HCT116 (cell line): Measurements from ENCODE around the gene PCNP. TPM values are rescaled to one million over a fixed set of nuclear protein-coding genes. Genes with fewer than 3 reads are reported as not detected.

ENCODE experiments used
- ATAC-seq: fragments of 200-7000 bp; cut with Tn5 transposase; 2 replicates; pipeline ENCODE4 v1.9.1; 2020; ENCODE audit warnings: mild to moderate bottlenecking, moderate library complexity
- BruUV-seq: library from RNA; stranded (reverse); fragments of 400-500 nt; replicated peaks from 2 replicates; lab custom pipeline; 2021; lab: Mats Ljungman, UMichigan
- CTCF ChIA-PET: fragments of 300-600 bp; sonication (Branson Sonifier 250); formaldehyde crosslinking; loops from one replicate; lab custom pipeline; 2021; ENCODE audit warnings: antibody characterized with exemption; lab: Charles Lee
- POLR2A ChIA-PET: fragments of 300-600, 350-600 bp; sonication (Branson Sonifier 250); formaldehyde crosslinking; loops from one replicate; lab custom pipeline; 2021; ENCODE audit warnings: antibody characterized with exemption; lab: Charles Lee
- RAD21 ChIA-PET, 2 experiments: fragments of 300-600 bp; sonication (Branson Sonifier 250); formaldehyde crosslinking; loops; one replicate each; lab custom pipeline; 2023; ENCODE audit warnings: low total read pairs in 2 of 2; ENCODE audit not compliant: uncharacterized antibody in 2 of 2, unreplicated experiment in 2 of 2, low non-redundant PET in 1 of 2; lab: Charles Lee
- DNase-seq: peaks from one replicate; pipeline ENCODE4 v3.0.0-alpha.2; 2010; ENCODE audit warnings: low read depth, low spot score
- H2AFZ ChIP-seq: fragments of 200-600 bp; shearing (Covaris generic), sonication (generic); 2 replicates; pipeline ENCODE4 v1.6.1; 2017; ENCODE audit warnings: low read depth, mixed run types, mixed read lengths, antibody characterized with exemption, low read length; ENCODE audit not compliant: poor library complexity, severe bottlenecking
- H3K27ac ChIP-seq: 2 replicates; pipeline ENCODE4 v1.5.1; 2012; ENCODE audit warnings: low read depth, low read length
- H3K27me3 ChIP-seq: fragments of 200-600 bp; sonication (generic); 2 replicates; pipeline ENCODE4 v1.6.1; 2016; ENCODE audit warnings: mixed run types, low read length, mixed read lengths; ENCODE audit not compliant: insufficient read depth
- H3K36me3 ChIP-seq, 2 experiments: fragments of 200-500 bp in 1 of 2; fragments of 200-600 bp in 1 of 2; sonication (Bioruptor generic) in 1 of 2; sonication (generic) in 1 of 2; 2 replicates each; pipeline versions ENCODE4 v1.5.1 to v1.6.1; 2014 to 2016; ENCODE audit warnings: low read length in 2 of 2, inconsistent platforms in 1 of 2, mixed read lengths in 1 of 2, mixed run types in 1 of 2; ENCODE audit not compliant: insufficient read depth in 2 of 2, control insufficient read depth in 1 of 2
- H3K4me1 ChIP-seq, 2 experiments: fragments of 200-600 bp in 1 of 2; sonication (generic) in 1 of 2; 2 replicates each; pipeline versions ENCODE4 v1.5.1 to v1.6.1; 2012 to 2017; ENCODE audit warnings: low read length in 2 of 2, inconsistent platforms in 1 of 2, mild to moderate bottlenecking in 1 of 2, mixed read lengths in 1 of 2, mixed run types in 1 of 2, moderate library complexity in 1 of 2; ENCODE audit not compliant: insufficient read depth in 2 of 2, control insufficient read depth in 1 of 2
- H3K4me2 ChIP-seq: fragments of 200-600 bp; sonication (generic); 2 replicates; pipeline ENCODE4 v1.6.1; 2017; ENCODE audit warnings: mixed run types, low read length, mixed read lengths
- H3K4me3 ChIP-seq, 2 experiments: fragments of 200-600 bp in 1 of 2; sonication (generic) in 1 of 2; replicated peaks in 1 of 2; 2 replicates each; pipeline ENCODE4 v1.5.1; 2011 to 2016; ENCODE audit warnings: low read length in 2 of 2, control low read depth in 1 of 2, low read depth in 1 of 2, mild to moderate bottlenecking in 1 of 2, mixed read lengths in 1 of 2, mixed run types in 1 of 2
- H3K79me2 ChIP-seq: fragments of 200-600 bp; sonication (generic); 2 replicates; pipeline ENCODE4 v1.6.1; 2017; ENCODE audit warnings: mild to moderate bottlenecking, mixed run types, low read length, moderate library complexity, mixed read lengths; ENCODE audit not compliant: insufficient read depth
- H3K9ac ChIP-seq: fragments of 200-600 bp; sonication (generic); 2 replicates; pipeline ENCODE4 v1.6.1; 2016; ENCODE audit warnings: low read length, mixed read lengths
- H3K9me2 ChIP-seq: fragments of 200-600 bp; sonication (generic), shearing (Covaris generic); 2 replicates; pipeline ENCODE4 v1.6.1; 2017; ENCODE audit warnings: mixed run types, mild to moderate bottlenecking, moderate library complexity; ENCODE audit not compliant: insufficient read depth
- H3K9me3 ChIP-seq, 2 experiments: fragments of 200-500 bp in 1 of 2; fragments of 200-600 bp in 1 of 2; sonication (Bioruptor generic) in 1 of 2; sonication (generic) in 1 of 2; 2 replicates each; pipeline ENCODE4 v1.6.1; 2014 to 2017; ENCODE audit warnings: low read length in 2 of 2, mixed read lengths in 2 of 2, inconsistent platforms in 1 of 2, low read depth in 1 of 2, mild to moderate bottlenecking in 1 of 2, mixed run types in 1 of 2, moderate library complexity in 1 of 2; ENCODE audit not compliant: control insufficient read depth in 1 of 2, insufficient read depth in 1 of 2
- H4K20me1 ChIP-seq: fragments of 200-600 bp; sonication (generic), shearing (Covaris generic); 2 replicates; pipeline ENCODE4 v1.6.1; 2017; ENCODE audit warnings: mixed run types, mild to moderate bottlenecking, moderate library complexity; ENCODE audit not compliant: insufficient read depth
- EGR1 ChIP-seq: IDR thresholded peaks from 2 replicates; pipeline ENCODE4 v1.6.1; 2012; ENCODE audit warnings: low read depth
- EZH2phosphoT487 ChIP-seq: fragments of 200-600 bp; IDR thresholded peaks from 2 replicates; pipeline ENCODE4 v1.6.1; 2018; ENCODE audit warnings: antibody characterized with exemption, borderline replicate concordance
- FOSL1 ChIP-seq: IDR thresholded peaks from 2 replicates; pipeline ENCODE4 v1.6.1; 2012; ENCODE audit warnings: low read depth
- JUND ChIP-seq: IDR thresholded peaks from 2 replicates; pipeline ENCODE4 v1.6.1; 2012
- MAX ChIP-seq: IDR thresholded peaks from 2 replicates; pipeline ENCODE4 v1.6.1; 2012
- POLR2A ChIP-seq: IDR thresholded peaks from 2 replicates; pipeline ENCODE4 v1.7.0; 2011; ENCODE audit warnings: borderline replicate concordance; ENCODE audit not compliant: insufficient read depth, insufficient read length; ENCODE audit errors: extremely low read depth
- RAD21 ChIP-seq: IDR thresholded peaks from 2 replicates; pipeline ENCODE4 v1.6.1; 2012; ENCODE audit warnings: low read depth, mild to moderate bottlenecking
- TCF7L2 ChIP-seq: IDR thresholded peaks from 2 replicates; pipeline ENCODE4 v1.7.0; 2011; ENCODE audit warnings: borderline replicate concordance, inconsistent platforms; ENCODE audit not compliant: insufficient read depth, insufficient read length; ENCODE audit errors: extremely low read depth
- YY1 ChIP-seq: IDR thresholded peaks from 2 replicates; pipeline ENCODE4 v1.6.1; 2011; ENCODE audit warnings: low read length, low read depth, moderate library complexity, mild to moderate bottlenecking; ENCODE audit not compliant: insufficient replicate concordance; ENCODE audit errors: extremely low read depth
- intact Hi-C: fragments of 100-400 bp; cut with micrococcal nuclease; formaldehyde crosslinking; loops from 2 replicates; pipeline ENCODE4 v1.10.0; 2022
- total RNA-seq: library from RNA; stranded (reverse); gene quantifications from one replicate; pipeline ENCODE4 v1.2.1, GENCODE V29; 2021; ENCODE audit not compliant: unreplicated experiment

PCNP gene
- total RNA-seq, 1 experiment from 2014 or later, result 177 TPM

DNA sequence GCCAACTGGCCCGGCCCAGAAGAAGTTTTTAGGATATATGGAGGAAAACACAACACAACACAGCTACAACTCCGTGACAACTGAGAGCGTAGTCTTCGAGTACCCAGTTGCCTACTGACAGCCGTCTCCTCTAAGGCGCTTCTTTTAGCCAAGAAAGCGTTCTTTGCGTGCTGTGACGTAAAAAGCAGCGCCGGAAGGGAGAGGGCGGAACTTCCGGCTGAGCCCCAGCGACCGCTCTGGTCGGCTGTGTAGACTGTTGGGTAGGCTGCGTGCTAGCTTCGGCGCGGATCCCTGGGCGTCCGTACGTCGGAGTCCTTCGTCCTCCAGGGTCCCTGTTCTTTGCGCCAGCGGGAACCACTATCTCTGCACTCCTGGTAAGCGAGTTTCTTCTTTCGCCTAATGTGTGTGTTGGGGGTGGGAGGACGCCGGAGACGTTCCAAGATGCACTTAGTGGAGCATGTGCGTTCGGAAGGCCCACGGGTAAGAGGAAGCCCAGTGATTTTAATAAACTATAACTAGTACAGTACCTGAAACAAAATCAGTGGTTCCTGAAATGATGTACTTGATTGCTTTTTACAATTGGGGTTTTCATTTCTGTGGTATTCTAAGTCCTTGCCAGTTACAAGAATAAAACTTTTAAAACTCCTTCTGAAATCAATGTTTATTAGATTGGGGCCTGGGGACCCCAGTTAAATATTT is 12.2 kb upstream of the PCNP start, which contains the start of gene TRMT10C (continued):
- TF ChIP-seq YY1 (no peak), FOSL1 (no peak), RAD21 (no peak), JUND (no peak)

GRCh38 chr3:101567528-101568317 is 6.3 kb upstream of the PCNP start:
- peaks cover 41% of the 10 kb centered on the region for H3K79me2 ChIP-seq
- no peaks in the 10 kb centered on the region for H3K9me2 ChIP-seq
- peaks cover 4 to 15% of the 10 kb centered on the region in 2 experiments; a peak in 3 of 4 replicates for H3K4me1 ChIP-seq
- H3K36me3 ChIP-seq, result peaks cover 22 to 27% of the 10 kb centered on the region in 2 experiments
- H3K9me3 ChIP-seq, result no peaks in the 10 kb centered on the region
- TF ChIP-seq EZH2phosphoT487, result no peak
- no peak for TF ChIP-seq EGR1
- TF ChIP-seq POLR2A, result no peak
- no peak for TF ChIP-seq MAX
- TF ChIP-seq TCF7L2, result no peak
- CTCF ChIA-PET, result no interaction called here
- H3K27me3 ChIP-seq, result no peaks in the 10 kb centered on the region
- DNase-seq (no peak), ATAC-seq (no peak)
- no peak overlapping the region for H3K4me3 ChIP-seq
- H4K20me1 ChIP-seq, result peaks cover 27% of the 10 kb centered on the region; the same call in 1 of the 2 replicates
- H2AFZ ChIP-seq, result no peak overlapping the region
- intact Hi-C loops, result no loop called here
- POLR2A ChIA-PET, result no interaction called here
- BruUV-seq, result no TSS peak
- no peak overlapping the region for H3K27ac ChIP-seq
- no peak overlapping the region for H3K4me2 ChIP-seq
- no peak overlapping the region for H3K9ac ChIP-seq
- RAD21 ChIA-PET, result no interaction called here
